HG02763 (cell line): ENCODE results near the gene SELENOW.
"Not testable (repeated sequence)": the region's sequence is repeated elsewhere in the genome, so short reads cannot be mapped to it uniquely, and the experiment has no call there.

ENCODE experiments used
- ATAC-seq: cut with Tn5 transposase; IDR thresholded peaks from one replicate; pipeline ENCODE4 v1.9.1; 2021; ENCODE audit warnings: mild to moderate bottlenecking, moderate library complexity; ENCODE audit not compliant: unreplicated experiment

The SELENOW gene

GRCh38 chr19:47756627-47756929 is 21.9 kb upstream of the SELENOW start:
- ATAC-seq: no peak

- no peak for ATAC-seq
Measured at GRCh38 chr19:47756953-47757608, 21.4 kb upstream of the SELENOW start.

GRCh38 chr19:47757617-47758442 is 20.7 kb upstream of the SELENOW start:
- ATAC-seq: no peak

DNA sequence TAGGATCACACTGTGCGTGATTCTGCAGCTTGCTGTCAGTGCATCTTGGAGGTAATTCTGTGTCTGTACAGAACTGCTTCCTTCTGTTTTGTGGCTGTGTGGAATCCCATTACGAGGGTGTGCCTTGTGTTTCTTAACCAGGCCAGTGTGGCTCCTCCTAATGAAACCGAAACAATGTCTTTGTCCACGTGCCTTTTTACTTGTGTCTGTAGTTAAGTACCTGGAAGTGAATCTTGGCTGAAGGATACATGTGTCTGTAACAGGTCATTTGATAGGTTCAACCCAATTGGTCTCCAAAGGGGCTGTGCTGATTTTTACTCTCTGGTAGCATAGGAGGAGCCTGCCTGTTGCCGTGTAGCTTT is 20.1 kb upstream of the SELENOW start:
- no peak for ATAC-seq

DNA sequence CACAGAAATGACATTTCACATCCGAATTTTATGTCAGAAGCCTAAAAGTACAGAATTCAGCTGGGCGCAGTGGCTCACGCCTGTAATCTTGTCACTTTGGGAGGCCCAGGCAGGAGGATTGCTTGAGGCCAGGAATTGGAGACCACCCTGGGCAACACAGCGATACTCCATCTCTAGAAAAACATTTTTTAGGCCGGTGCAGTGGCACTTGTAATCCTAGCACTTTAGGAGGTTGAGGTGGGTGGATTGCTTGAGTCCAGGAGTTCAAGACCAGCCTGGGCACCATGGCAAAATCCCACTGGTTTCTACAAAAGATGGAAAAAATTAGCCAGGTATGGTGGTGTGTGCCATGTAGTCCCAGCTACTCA is 17.9 kb upstream of the SELENOW start:
- no peak for ATAC-seq

GRCh38 chr19:47761566-47761965 is 16.9 kb upstream of the SELENOW start:
- no peak for ATAC-seq

- ATAC-seq: no peak
Measured at GRCh38 chr19:47762151-47762550, 16.4 kb upstream of the SELENOW start.

DNA sequence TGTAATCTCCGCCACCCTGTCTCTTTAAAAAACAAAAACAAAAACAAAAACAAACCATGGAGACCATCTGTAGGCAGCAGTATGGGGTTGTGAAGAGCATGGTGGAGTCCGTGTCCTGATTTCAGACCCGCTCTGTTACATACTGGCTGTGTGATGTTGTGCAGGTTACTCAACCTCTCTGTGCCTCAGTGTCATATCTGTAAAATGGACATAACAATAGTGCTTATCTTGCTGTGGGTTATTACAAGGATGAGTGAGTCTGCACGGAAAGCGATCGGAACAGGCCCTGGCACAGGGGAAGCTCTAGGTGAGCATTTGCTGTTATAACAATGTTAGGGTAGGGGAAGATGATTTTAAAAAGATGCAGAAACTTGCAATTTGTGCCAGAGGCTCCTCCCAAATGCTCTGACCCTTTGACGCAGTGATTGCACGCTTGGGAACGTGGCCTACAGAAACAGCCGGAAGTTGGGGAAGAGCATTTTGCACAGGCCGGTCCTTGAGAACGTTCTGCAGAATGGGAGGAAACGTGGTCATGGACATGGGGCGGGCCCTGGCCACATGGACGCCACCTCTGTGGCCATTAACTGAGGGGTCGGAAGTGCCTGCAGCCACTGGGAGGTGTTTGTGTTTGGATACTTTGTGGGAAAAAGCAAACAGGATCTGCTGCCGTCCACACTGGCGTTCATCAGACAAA is 15.7 kb upstream of the SELENOW start:
- ATAC-seq: no peak

DNA sequence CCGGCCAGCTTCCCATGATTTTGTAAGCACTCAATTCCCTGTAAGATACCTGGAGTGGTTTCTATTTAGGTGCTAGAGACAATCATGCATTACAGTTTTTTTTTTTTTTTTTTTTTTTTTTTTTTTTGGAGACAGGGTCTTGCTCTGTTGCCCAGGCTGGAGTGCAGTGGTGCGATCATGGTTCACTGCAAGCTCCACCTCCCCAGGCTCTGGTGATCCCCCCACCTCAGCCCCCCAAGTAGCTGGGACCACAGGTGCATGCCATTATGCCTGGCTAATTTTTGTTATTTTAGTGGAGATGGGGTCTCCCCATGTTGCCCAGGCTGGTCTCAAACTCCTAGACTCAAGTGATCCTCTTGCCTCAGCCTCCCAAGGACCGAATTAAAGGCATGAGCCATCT is 13.8 kb upstream of the SELENOW start:
- ATAC-seq: not testable (repeated sequence)

GRCh38 chr19:47765523-47766358 is 12.8 kb upstream of the SELENOW start:
- ATAC-seq: no peak

DNA sequence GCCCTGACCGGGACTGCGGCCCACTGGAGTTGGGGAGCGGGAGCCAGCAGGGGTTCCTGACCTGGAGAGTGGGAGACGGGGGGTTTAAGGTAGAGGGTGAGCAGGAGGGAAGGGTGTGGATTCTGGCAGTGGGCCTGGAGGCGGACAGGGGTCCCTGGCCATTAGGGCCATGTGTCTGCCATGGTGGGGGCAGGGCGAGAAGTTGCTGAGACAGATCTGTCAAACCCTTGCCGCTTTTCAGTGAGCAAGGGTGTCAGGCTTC is 12.2 kb upstream of the SELENOW start:
- no peak for ATAC-seq

- no peak for ATAC-seq
Measured at GRCh38 chr19:47766670-47767069, 11.8 kb upstream of the SELENOW start.

DNA sequence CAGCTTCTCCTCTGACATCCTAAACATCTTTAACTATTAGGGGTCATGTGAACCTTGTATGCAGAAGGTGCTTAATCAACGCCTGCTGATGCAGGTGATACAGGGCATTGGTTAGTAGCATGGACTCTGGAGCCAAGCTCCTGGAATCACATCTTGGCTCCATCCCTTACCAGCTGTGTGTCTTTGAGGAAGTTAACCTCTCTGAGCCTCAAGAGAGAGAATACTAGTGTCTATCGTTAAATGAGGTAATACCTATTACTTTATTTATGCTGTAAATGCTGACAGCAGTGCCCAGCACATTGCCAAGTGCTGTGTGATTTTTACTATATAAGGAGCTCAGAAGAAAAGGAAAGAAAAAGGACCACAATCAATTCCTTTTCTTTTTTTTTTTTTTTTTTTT is 11.2 kb upstream of the SELENOW start:
- no peak for ATAC-seq

- no peak for ATAC-seq
Measured at GRCh38 chr19:47768604-47769003, 9.9 kb upstream of the SELENOW start.

- ATAC-seq: no peak
Measured at GRCh38 chr19:47769534-47769933, 9.0 kb upstream of the SELENOW start.

DNA sequence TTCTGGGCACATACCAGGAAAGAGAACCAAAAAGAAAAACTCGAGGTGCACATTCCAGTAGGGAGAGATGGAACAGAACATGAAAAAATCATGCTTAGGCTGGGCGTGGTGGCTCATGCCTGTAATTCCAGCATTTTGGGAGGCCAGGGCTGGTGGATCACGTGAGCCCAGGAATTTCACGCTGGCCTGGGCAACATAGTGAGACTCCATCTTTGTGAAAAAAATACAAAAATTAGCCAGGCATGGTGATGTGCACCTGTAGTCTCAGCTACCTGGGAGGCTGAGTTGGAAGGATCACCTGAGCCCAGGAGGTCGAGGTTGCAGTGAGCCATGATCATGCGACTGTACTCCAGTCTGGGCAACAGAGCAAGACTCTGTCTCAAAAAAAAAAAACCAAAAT is 7.2 kb upstream of the SELENOW start:
- ATAC-seq: not testable (repeated sequence)

DNA sequence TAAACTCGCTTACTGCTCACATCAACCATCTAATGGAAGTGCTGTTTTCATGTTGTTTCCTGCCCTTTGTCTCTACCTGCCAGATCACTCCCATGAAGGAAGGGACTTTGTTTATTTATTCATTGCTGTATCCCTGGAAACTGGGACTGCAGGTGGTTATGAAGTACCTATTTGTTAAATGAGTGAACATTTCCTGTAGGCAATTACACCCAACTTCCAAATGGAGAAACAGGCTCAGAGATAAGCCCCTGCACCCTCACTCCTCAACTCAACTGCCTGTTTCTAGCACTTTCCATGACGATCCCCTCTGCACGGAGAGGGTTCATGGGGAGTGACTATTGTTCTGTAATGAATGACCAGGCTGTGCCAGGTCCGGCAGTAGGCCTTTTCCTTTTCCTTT is 1.9 kb upstream of the SELENOW start:
- ATAC-seq: no peak

DNA sequence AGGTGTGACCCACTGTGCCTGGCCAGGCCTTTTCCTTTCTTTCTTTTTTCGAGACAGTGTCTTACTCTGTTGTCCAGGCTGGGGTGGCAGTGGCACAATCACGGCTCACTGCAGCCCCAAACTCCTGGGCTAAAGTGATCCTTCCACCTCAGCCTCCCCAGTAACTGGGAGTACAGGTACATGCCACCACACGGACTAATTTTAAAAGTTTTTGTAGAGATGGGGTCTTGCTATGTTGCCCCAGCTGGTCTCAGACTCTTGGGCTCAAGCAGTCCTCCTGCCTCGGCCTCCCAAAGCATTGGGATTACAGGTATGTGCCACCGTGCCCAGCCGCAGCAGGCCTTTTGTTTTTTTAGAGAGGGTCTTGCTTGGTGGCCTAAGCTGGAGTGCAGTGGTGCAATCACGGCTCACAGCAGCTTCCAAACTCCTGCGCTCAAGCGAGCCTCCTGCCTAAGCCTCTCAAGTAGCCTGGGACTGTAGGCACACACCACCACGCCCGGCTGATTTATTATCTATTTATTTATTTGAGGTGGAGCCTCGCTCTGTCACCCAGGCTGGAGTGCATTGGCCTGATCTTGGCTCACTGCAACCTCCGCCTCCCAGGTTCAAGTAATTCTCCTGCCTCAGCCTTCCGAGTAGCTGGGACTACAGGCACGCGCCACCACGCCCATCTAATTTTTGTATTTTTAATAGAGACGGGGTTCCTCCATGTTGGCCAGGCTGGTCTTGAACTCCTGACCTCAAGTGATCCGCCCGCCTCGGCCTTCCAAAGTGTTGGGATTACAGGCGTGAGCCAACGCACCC is 1.1 kb upstream of the SELENOW start:
- ATAC-seq: not testable (repeated sequence)

DNA sequence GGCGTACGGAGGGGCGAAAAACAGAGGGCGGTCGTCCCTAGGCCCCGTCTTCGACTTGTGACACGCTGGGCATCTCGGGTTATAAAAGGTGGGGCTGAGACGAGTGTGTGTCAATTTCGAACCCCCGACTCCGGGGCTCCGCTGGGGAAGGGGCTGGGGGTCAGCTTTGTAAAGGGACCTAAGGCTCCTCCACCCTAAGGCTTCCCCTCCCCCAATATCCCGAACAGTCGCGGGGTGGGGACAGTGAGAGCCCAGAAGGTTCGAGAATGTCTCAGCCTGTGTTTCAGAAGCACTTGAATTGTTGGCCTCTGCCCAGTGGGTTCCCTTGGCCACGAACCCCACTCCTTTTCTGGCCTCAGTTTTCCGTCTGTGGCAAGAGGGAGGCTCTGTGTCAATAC is 450 bp downstream of the SELENOW start:
- no peak for ATAC-seq

DNA sequence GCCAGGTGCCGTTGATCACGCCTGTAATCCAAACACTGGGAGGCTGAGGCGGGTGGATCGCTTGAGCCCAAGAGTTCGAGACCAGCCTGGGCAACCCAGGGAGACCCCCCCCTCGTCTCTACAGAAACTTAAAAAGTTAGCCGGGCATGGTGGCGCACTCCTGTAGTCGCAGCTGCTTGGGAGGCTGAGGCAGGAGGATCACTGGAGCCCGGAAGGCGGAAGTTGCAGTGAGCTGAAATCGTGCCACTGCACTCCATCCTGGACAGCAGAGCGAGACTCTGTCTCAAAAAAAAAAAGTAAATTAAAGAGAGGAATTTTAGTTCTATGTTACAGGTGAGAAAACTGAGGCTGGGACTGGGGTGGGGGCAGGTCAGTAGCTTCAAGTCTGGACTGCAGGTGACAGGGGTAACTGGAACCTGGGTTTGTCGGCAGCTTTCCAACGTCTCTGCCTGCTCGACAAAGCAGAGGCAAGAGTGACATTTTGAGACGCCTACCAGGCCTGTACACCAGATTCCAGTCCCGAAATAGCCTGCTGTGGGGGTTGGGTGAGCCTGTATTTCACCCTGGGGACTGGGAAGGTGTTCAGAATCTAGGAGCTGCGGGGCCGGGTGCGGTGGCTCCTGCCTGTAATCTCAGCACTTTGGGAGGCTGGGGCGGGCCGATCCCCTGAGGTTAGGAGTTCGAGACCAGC is 1.2 kb downstream of the SELENOW start:
- ATAC-seq: no peak
